ENCODE measurements around the gene GNLY. TPM values are rescaled to one million over a fixed set of nuclear protein-coding genes. Genes with fewer than 3 reads are reported as not detected.

GNLY gene
- total and polyA plus RNA-seq, 9 of the 15 experiments (the other 6 are each of a cell fraction or from before 2014, with no cell fraction given): not detected

- no peak overlapping the region for H3K4me3 ChIP-seq
- H3K9ac ChIP-seq (ENCODE audit: insufficient read depth in 1 of 2, low read depth in 2 of 2, low read length in 2 of 2): no peak overlapping the region
- H3K4me2 ChIP-seq (ENCODE audit: insufficient read depth, low read length): no peak overlapping the region
- intact Hi-C loops (cut with micrococcal nuclease) (no loop called here), in situ Hi-C loops (cut with MboI) (no loop called here)
- H3K4me1 ChIP-seq (replicated peaks in 1 of 2; ENCODE audit: control insufficient read depth in 2 of 2, insufficient read depth in 2 of 2, low read length in 2 of 2): peaks cover 12 to 29% of the 10 kb centered on the region in 2 experiments; a peak in 4 of 5 replicates
- no TSS peak for BruUV-seq (replicated peaks)
- CTCF ChIA-PET (ENCODE audit: low intra/inter-chr PET ratio): no interaction called here
- no peaks in the 10 kb centered on the region for H3K79me2 ChIP-seq (ENCODE audit: control insufficient read depth, insufficient read depth, low read length)
- peaks cover 3 to 23% of the 10 kb centered on the region in 2 experiments; a peak in 4 of 5 replicates for H3K27me3 ChIP-seq (ENCODE audit: control insufficient read depth in 2 of 2, insufficient read depth in 2 of 2, low read length in 2 of 2)
- WGBS (ENCODE audit: insufficient coverage, low coverage, missing lambda C conversion rate): 11% methylated on average over 9 of the region's 9 CpGs
- H4K20me1 ChIP-seq (replicated peaks; ENCODE audit: control insufficient read depth, insufficient read depth, low read length): no peaks in the 10 kb centered on the region
- H3K9me3 ChIP-seq (replicated peaks; ENCODE audit: control insufficient read depth, insufficient read depth, low read depth, low read length): no peaks in the 10 kb centered on the region
- ATAC-seq: no peak
- H3K27ac ChIP-seq (ENCODE audit: extremely low read depth, low read depth, low read length): no peak overlapping the region
- DNase-seq (ENCODE audit: extremely low read depth in 1 of 4, low spot score in 3 of 4): no peak
- no peak for FAIRE-seq
- TF ChIP-seq NFRKB (IDR thresholded peaks at IDR 0.05; ENCODE audit: low read depth): no peak
- no peak for TF ChIP-seq ZNF124 (CRISPR knock-in tag; IDR thresholded peaks at IDR 0.05)
- no peak for TF ChIP-seq AFF4 (CRISPR knock-in tag; IDR thresholded peaks at IDR 0.05)
- no peak for TF ChIP-seq DDX20 (tag; IDR thresholded peaks at IDR 0.05; ENCODE audit: low read depth)
- no peak for TF ChIP-seq AFF1 (IDR thresholded peaks at IDR 0.05; ENCODE audit: low read depth in 1 of 2, partially characterized antibody in 2 of 2)
- no peak for TF ChIP-seq ZBTB26 (CRISPR knock-in tag; IDR thresholded peaks at IDR 0.05)
- TF ChIP-seq TOE1 (IDR thresholded peaks at IDR 0.05; ENCODE audit: borderline replicate concordance): no peak
- TF ChIP-seq TOE1 (CRISPR knock-in tag; IDR thresholded peaks at IDR 0.05; ENCODE audit: borderline replicate concordance, low read depth): no peak
- no peak for TF ChIP-seq ZNF217 (CRISPR knock-in tag; IDR thresholded peaks at IDR 0.05)
- H3K36me3 ChIP-seq (ENCODE audit: control insufficient read depth, insufficient read depth, low read length): no peaks in the 10 kb centered on the region
- no peaks in the 10 kb centered on the region for H3K9me1 ChIP-seq (ENCODE audit: control insufficient read depth, insufficient read depth, low read length)
- no peak overlapping the region for H2AFZ ChIP-seq (ENCODE audit: low read depth, low read length)
- POLR2A ChIA-PET: interaction anchor here (0.6 kb wide), 2 partner anchors 22 to 99 kb away, joined by 3 to 4 read pairs; no protein-coding TSS in a partner anchor
Measured at GRCh38 chr2:85712849-85713612, 18.9 kb downstream of the GNLY start.
